22Rv1 (cell line): Measurements from ENCODE around the gene RANGAP1.
"Not testable (repeated sequence)": the region's sequence is repeated elsewhere in the genome, so short reads cannot be mapped to it uniquely, and the experiment has no call there.

Source experiments
- CTCF ChIP-seq: fragments of 450-650 bp; IDR thresholded peaks from 2 replicates; pipeline ENCODE4 v1.5.1; 2017; ENCODE audit warnings: mild to moderate bottlenecking
- ZFX ChIP-seq: fragments of 450-650 bp; IDR thresholded peaks from 2 replicates; pipeline ENCODE4 v1.6.1; 2017; ENCODE audit warnings: antibody characterized with exemption, borderline replicate concordance

GRCh38 chr22:41259756-41260155 is 26.2 kb downstream of the RANGAP1 start:
- TF ChIP-seq CTCF, ZFX: not testable (repeated sequence)
